Neuronal stem cell (in vitro differentiated cells): ENCODE measurements around the gene PLD6.
A peak's percentile ranks its signal among the peaks of the same experiment; 100 is the strongest.
"Not testable (repeated sequence)": the region's sequence is repeated elsewhere in the genome, so short reads cannot be mapped to it uniquely, and the experiment has no call there.

Source experiments
- DNase-seq: peaks from one replicate; pipeline ENCODE4 v3.0.0-alpha.2; 2013; ENCODE audit warnings: low spot score
- H2AFZ ChIP-seq: one replicate; pipeline ENCODE4 v1.6.1; 2013; ENCODE audit warnings: mild to moderate bottlenecking, low read length, inconsistent platforms
- H2AK5ac ChIP-seq: 2 replicates; pipeline ENCODE4 v1.6.1; 2013; ENCODE audit warnings: low read depth, mild to moderate bottlenecking, inconsistent platforms, low read length, moderate library complexity, mixed read lengths
- H2BK120ac ChIP-seq: 2 replicates; pipeline ENCODE4 v1.6.1; 2013; ENCODE audit warnings: low read depth, mild to moderate bottlenecking, inconsistent platforms, low read length, moderate library complexity, mixed read lengths
- H2BK12ac ChIP-seq: one replicate; pipeline ENCODE4 v1.6.1; 2013; ENCODE audit warnings: low read length, inconsistent platforms
- H2BK15ac ChIP-seq: 2 replicates; pipeline ENCODE4 v1.6.1; 2013; ENCODE audit warnings: mild to moderate bottlenecking, low read length, inconsistent platforms, mixed read lengths
- H2BK5ac ChIP-seq: one replicate; pipeline ENCODE4 v1.6.1; 2013; ENCODE audit warnings: inconsistent platforms, mild to moderate bottlenecking, low read length, moderate library complexity
- H3K14ac ChIP-seq: one replicate; pipeline ENCODE4 v1.6.1; 2013; ENCODE audit warnings: low read length, inconsistent platforms
- H3K18ac ChIP-seq: 2 replicates; pipeline ENCODE4 v1.6.1; 2013; ENCODE audit warnings: low read length, inconsistent platforms
- H3K23ac ChIP-seq: 2 replicates; pipeline ENCODE4 v1.6.1; 2013; ENCODE audit warnings: low read depth, mild to moderate bottlenecking, mixed read lengths, low read length, inconsistent platforms; ENCODE audit not compliant: poor library complexity
- H3K27ac ChIP-seq: replicated peaks from 3 replicates; pipeline ENCODE4 v1.5.1; 2013; ENCODE audit warnings: low read length, inconsistent platforms
- H3K27me3 ChIP-seq, 3 experiments: 2 replicates each; pipeline ENCODE4 v1.6.1; 2013; ENCODE audit warnings: low read length in 3 of 3, mild to moderate bottlenecking in 2 of 3, inconsistent platforms in 1 of 3, low read depth in 1 of 3, mixed read lengths in 1 of 3, moderate library complexity in 1 of 3; ENCODE audit not compliant: control insufficient read depth in 3 of 3, insufficient read depth in 3 of 3
- H3K36me3 ChIP-seq, 2 donors: replicated peaks in 1 of 2; 2 replicates each; pipeline ENCODE4 v1.6.1; 2013; ENCODE audit warnings: low read length in 2 of 2; ENCODE audit not compliant: control insufficient read depth in 2 of 2, insufficient read depth in 2 of 2
- H3K4ac ChIP-seq: 2 replicates; pipeline ENCODE4 v1.6.1; 2013; ENCODE audit warnings: inconsistent platforms, mild to moderate bottlenecking, low read length, moderate library complexity
- H3K4me1 ChIP-seq, 2 donors: 1 replicate in 1 of 2; 2 replicates in 1 of 2; pipeline ENCODE4 v1.6.1; 2013; ENCODE audit warnings: low read length in 2 of 2, low read depth in 1 of 2; ENCODE audit not compliant: control insufficient read depth in 2 of 2, insufficient read depth in 1 of 2
- H3K4me2 ChIP-seq: one replicate; pipeline ENCODE4 v1.6.1; 2013; ENCODE audit warnings: mild to moderate bottlenecking, low read length, inconsistent platforms; ENCODE audit not compliant: insufficient read depth, poor library complexity, severe bottlenecking
- H3K4me3 ChIP-seq, 2 donors: 2 replicates each; pipeline ENCODE4 v1.5.1; 2013; ENCODE audit warnings: low read length in 2 of 2, mild to moderate bottlenecking in 2 of 2, inconsistent platforms in 1 of 2, moderate library complexity in 1 of 2
- H3K79me1 ChIP-seq: one replicate; pipeline ENCODE4 v1.6.1; 2013; ENCODE audit warnings: low read depth, mild to moderate bottlenecking, inconsistent platforms, low read length, moderate library complexity
- H3K9ac ChIP-seq: one replicate; pipeline ENCODE4 v1.6.1; 2013; ENCODE audit warnings: mild to moderate bottlenecking, low read depth, low read length, inconsistent platforms; ENCODE audit not compliant: poor library complexity
- H3K9me3 ChIP-seq, 2 donors: replicated peaks in 1 of 2; 2 replicates each; pipeline versions ENCODE3 to v1.6.1; 2013; ENCODE audit warnings: low read length in 2 of 2, mild to moderate bottlenecking in 2 of 2, inconsistent platforms in 1 of 2, low read depth in 1 of 2, mixed read lengths in 1 of 2, moderate library complexity in 1 of 2; ENCODE audit not compliant: control insufficient read depth in 2 of 2, insufficient read depth in 1 of 2
- H4K8ac ChIP-seq: one replicate; pipeline ENCODE4 v1.6.1; 2013; ENCODE audit warnings: low read depth, mild to moderate bottlenecking, inconsistent platforms, low read length, moderate library complexity
- H4K91ac ChIP-seq: one replicate; pipeline ENCODE4 v1.6.1; 2013; ENCODE audit warnings: low read length, low read depth, mild to moderate bottlenecking, inconsistent platforms; ENCODE audit not compliant: poor library complexity
- WGBS, 2 donors: extraction: QIAGEN DNeasy Blood & Tissue Kit; methylation state at CpG; one replicate each; pipeline ENCODE4 v1.1.7; 2013; ENCODE audit warnings: missing lambda C conversion rate in 2 of 2, mixed read lengths in 1 of 2; ENCODE audit not compliant: insufficient read length in 2 of 2, insufficient replicate concordance in 1 of 2; ENCODE audit errors: extremely low coverage in 2 of 2; 5-methylcytosine and 5-hydroxymethylcytosine counted together

The PLD6 gene

DNA sequence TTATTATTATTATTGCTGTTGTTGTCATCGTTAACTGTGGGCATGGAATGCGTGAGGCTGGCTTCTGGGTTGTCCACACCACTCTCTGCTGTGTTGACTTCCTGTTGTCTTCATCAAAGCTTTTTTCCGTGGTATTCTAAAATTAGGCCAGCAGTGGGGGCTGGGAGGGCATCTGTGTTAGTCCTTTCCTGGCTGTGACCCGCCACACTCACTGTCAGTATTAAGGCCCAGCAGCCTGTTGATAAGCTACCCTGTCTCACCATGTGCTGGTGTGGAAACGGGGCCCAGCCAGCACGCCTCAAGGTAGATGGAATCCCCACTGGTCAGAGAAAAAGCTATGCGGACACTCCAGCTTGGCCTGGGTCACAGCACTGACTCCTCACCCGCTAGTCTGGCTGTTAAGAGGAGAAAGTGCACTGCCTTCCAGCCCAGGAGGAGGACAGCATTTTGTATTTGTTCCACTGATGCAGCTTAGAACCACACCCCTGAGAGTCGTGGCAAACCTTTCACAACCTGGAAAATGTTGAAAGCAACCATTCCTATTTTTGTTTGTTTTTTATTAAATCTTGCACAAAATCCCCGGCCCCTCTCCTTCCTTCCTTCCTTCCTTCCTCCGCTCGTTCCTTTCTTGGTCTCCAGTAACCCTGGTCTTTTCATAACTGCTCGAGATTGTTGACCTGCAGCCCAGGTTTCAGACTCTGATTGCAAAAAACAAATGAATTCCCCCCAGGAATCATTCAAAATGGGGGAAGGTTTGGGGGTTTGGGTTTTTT lies 21.0 kb downstream of the PLD6 start:
- not testable (repeated sequence) for H3K27ac ChIP-seq, H2BK120ac ChIP-seq, DNase-seq, H2BK5ac ChIP-seq, H3K14ac ChIP-seq, H3K23ac ChIP-seq, H3K4me3 ChIP-seq, H4K8ac ChIP-seq, H2BK12ac ChIP-seq, H4K91ac ChIP-seq, H2AFZ ChIP-seq, H3K4ac ChIP-seq, H3K4me2 ChIP-seq, H3K18ac ChIP-seq, H3K4me1 ChIP-seq, H3K9ac ChIP-seq, H2AK5ac ChIP-seq, H3K79me1 ChIP-seq, H3K9me3 ChIP-seq, H2BK15ac ChIP-seq, H3K27me3 ChIP-seq
- no CpG with 5 or more reads among the region's 13 CpGs for WGBS, 2 donors
- peaks cover 14 to 71% of the 10 kb centered on the region in 2 donors for H3K36me3 ChIP-seq

GRCh38 chr17:17183744-17184143 lies 22.4 kb downstream of the PLD6 start:
- Histone ChIP-seq H3K4ac (no peak overlapping the region), H3K18ac (no peak overlapping the region), H2BK5ac (no peak overlapping the region), H3K4me3 (no peak overlapping the region), H2AFZ (no peak overlapping the region), H3K27ac (no peak overlapping the region), H3K4me1 (no peaks in the 10 kb centered on the region), H3K14ac (no peak overlapping the region), H3K79me1 (no peaks in the 10 kb centered on the region), H3K9me3 (no peaks in the 10 kb centered on the region), H3K23ac (no peak overlapping the region), H3K27me3 (no peaks in the 10 kb centered on the region), H2BK15ac (no peak overlapping the region), H3K9ac (no peak overlapping the region), H4K8ac (no peak overlapping the region), H2BK12ac (no peak overlapping the region), H4K91ac (no peak overlapping the region), H3K4me2 (no peak overlapping the region), H2AK5ac (no peak overlapping the region), H3K36me3 (peaks cover 20 to 79% of the 10 kb centered on the region in 2 donors), H2BK120ac (no peak overlapping the region)
- WGBS, 2 donors = no CpG with 5 or more reads among the region's 4 CpGs
- no peak for DNase-seq

DNA sequence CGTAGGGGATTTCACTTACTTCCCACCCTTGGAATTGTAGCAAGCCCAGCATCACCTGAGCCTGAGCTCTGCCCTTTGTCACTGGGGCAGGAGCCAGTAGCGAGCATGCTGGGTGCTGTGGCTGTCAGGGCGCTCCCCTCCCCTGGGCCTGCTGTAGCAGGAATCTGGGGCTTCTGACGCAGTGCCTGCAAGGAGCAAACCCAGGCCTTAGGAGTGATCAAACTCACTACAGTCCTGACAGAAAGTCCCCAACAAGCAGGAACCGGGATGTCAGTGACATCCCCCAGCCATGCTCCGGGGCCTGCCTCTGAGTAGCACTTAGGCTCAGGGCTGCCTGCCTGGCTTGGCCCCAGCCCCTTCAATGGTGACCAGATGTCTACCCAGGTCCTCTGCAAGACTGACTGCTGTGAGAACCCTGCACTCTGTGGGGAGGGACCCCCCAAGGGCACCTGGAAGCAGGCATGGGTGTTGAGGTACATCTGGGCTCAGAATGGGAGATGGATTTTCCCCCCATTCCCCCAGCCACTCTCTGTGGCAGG lies 23.5 kb downstream of the PLD6 start:
- Histone ChIP-seq H3K36me3 (peaks cover 23 to 83% of the 10 kb centered on the region in 2 donors), H3K9me3 (no peaks in the 10 kb centered on the region), H2BK5ac (peak overlapping the region; percentile 43), H3K4me2 (no peak overlapping the region), H3K27ac (no peak overlapping the region), H2BK120ac (no peak overlapping the region), H2BK15ac (no peak overlapping the region), H3K14ac (no peak overlapping the region), H3K79me1 (no peaks in the 10 kb centered on the region), H3K23ac (no peak overlapping the region), H2AK5ac (no peak overlapping the region), H3K9ac (no peak overlapping the region), H3K27me3 (no peaks in the 10 kb centered on the region), H3K4ac (no peak overlapping the region), H2BK12ac (no peak overlapping the region), H3K18ac (no peak overlapping the region), H4K8ac (no peak overlapping the region), H3K4me1 (no peaks in the 10 kb centered on the region), H3K4me3 (no peak overlapping the region), H4K91ac (no peak overlapping the region), H2AFZ (no peak overlapping the region)
- DNase-seq = no peak
- no CpG with 5 or more reads among the region's 6 CpGs for WGBS, 2 donors

DNA sequence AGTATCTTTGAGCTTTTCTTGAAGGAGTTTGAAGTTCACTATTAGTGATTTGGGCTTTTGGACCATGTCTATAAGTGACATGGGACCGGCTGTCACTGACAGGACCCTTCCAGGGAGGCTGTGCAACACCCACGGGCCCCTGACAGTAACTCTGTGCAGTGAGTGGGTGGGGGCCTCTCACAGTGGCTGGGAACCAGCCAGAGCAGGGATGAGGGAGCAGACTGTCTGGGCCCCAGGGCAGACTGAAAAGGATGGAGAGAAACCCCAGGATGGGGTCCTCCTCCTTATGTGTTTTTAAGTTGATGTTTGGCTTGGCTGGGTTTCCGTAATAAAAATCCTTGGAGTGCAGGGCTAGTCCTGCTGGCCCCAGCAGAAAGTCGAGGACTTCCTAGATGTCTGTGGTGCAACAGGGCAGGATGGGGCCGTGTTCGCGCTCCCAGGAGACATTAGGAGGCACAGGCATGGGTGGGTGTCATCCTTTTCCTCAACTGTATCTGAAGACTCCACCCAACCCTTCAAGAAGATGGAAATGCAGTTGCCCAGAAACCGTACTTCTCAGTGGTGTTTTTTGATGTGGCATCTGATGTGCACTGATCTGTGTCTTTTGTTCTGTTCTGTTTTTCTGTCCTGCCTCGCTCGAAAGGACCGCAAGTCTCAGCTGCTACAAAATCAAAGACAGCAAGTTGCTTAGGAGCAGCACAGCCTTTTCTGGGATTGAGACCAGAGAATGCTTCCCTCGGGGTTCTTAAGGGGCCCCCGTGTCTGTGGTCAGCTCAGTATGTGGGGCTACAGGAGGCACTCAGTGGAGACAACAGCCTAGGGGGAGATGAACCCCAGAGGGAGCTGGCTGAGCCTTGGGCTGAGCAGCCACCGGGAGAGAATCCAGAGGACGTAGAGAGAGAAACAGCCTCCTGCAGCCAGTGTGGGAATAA lies 24.2 kb downstream of the PLD6 start:
- no peaks in the 10 kb centered on the region for H3K9me3 ChIP-seq
- H3K36me3 ChIP-seq = peaks cover 28 to 83% of the 10 kb centered on the region in 2 donors
- H2BK120ac ChIP-seq = no peak overlapping the region
- H3K4me2 ChIP-seq = no peak overlapping the region
- no peak overlapping the region for H4K8ac ChIP-seq
- H3K14ac ChIP-seq = no peak overlapping the region
- no peak overlapping the region for H3K23ac ChIP-seq
- no peak overlapping the region for H3K4me3 ChIP-seq
- H3K9ac ChIP-seq = no peak overlapping the region
- H3K4ac ChIP-seq = no peak overlapping the region
- no peak overlapping the region for H2AFZ ChIP-seq
- no peaks in the 10 kb centered on the region for H3K4me1 ChIP-seq
- no peak overlapping the region for H3K18ac ChIP-seq
- H2BK12ac ChIP-seq = no peak overlapping the region
- H4K91ac ChIP-seq = no peak overlapping the region
- H3K79me1 ChIP-seq = no peaks in the 10 kb centered on the region
- H2BK5ac ChIP-seq = no peak overlapping the region
- no CpG with 5 or more reads among the region's 15 CpGs for WGBS, 2 donors
- H2AK5ac ChIP-seq = no peak overlapping the region
- H3K27me3 ChIP-seq = no peaks in the 10 kb centered on the region
- no peak for DNase-seq
- no peak overlapping the region for H2BK15ac ChIP-seq
- H3K27ac ChIP-seq = no peak overlapping the region
